Liver (tissue), 2 donors: ENCODE data around the gene AKAP10.

ENCODE experiments used
- CTCF ChIP-seq: fragments of 150-350 bp; IDR thresholded peaks from 2 replicates; pipeline ENCODE4 v1.5.1; 2017; ENCODE audit warnings: improper control_type of control experiment, low read depth, low read length; ENCODE audit not compliant: missing input control
- REST ChIP-seq: IDR thresholded peaks from 2 replicates; pipeline ENCODE4 v1.6.1; 2016; ENCODE audit warnings: antibody characterized with exemption, mild to moderate bottlenecking
- donor health status: healthy.

GRCh38 chr17:19905502-19905901, 72.1 kb downstream of the AKAP10 start:
- TF ChIP-seq CTCF = no peak
- no peak for TF ChIP-seq REST
